Liver (tissue), 3 donors: ENCODE results near the gene ME1.
"Not testable (repeated sequence)": the region's sequence is repeated elsewhere in the genome, so short reads cannot be mapped to it uniquely, and the experiment has no call there.

ENCODE experiments used
- ATF3 ChIP-seq: IDR thresholded peaks from 2 replicates; pipeline ENCODE4 v1.6.1; 2016; ENCODE audit warnings: antibody characterized with exemption
- CTCF ChIP-seq: fragments of 150-350 bp; IDR thresholded peaks from 2 replicates; pipeline ENCODE4 v1.5.1; 2017; ENCODE audit warnings: improper control_type of control experiment, low read depth, low read length; ENCODE audit not compliant: missing input control
- FOXA1 ChIP-seq: IDR thresholded peaks from 2 replicates; pipeline ENCODE4 v1.6.1; 2016; ENCODE audit warnings: antibody characterized with exemption
- GABPA ChIP-seq, 2 donors: IDR thresholded peaks in 1 of 2; conservative IDR thresholded peaks in 1 of 2; 2 replicates each; pipeline ENCODE4 v1.6.1; 2016; ENCODE audit warnings: antibody characterized with exemption in 2 of 2, mild to moderate bottlenecking in 1 of 2, moderate library complexity in 1 of 2
- JUND ChIP-seq, 2 donors: IDR thresholded peaks; 2 replicates each; pipeline ENCODE4 v1.6.1; 2016; ENCODE audit warnings: antibody characterized with exemption in 2 of 2
- NR2F2 ChIP-seq: IDR thresholded peaks from 2 replicates; pipeline ENCODE4 v1.6.1; 2016; ENCODE audit warnings: antibody characterized with exemption
- RAD21 ChIP-seq, 2 donors: IDR thresholded peaks; 2 replicates each; pipeline ENCODE4 v1.6.1; 2016; ENCODE audit warnings: antibody characterized with exemption in 2 of 2, mild to moderate bottlenecking in 2 of 2
- REST ChIP-seq: IDR thresholded peaks from 2 replicates; pipeline ENCODE4 v1.6.1; 2016; ENCODE audit warnings: antibody characterized with exemption, mild to moderate bottlenecking
- RXRA ChIP-seq, 2 donors: IDR thresholded peaks; 2 replicates each; pipeline ENCODE4 v1.6.1; 2017 to 2018; ENCODE audit warnings: antibody characterized with exemption in 2 of 2, mild to moderate bottlenecking in 1 of 2
- TAF1 ChIP-seq: conservative IDR thresholded peaks from 2 replicates; pipeline ENCODE4 v1.6.1; 2016; ENCODE audit warnings: antibody characterized with exemption, mild to moderate bottlenecking
- YY1 ChIP-seq: IDR thresholded peaks from 2 replicates; pipeline ENCODE4 v1.6.1; 2016; ENCODE audit warnings: antibody characterized with exemption, mild to moderate bottlenecking
- donor health status: healthy.
- donor health status: healthy.

- not testable (repeated sequence) for TF ChIP-seq ATF3; CTCF; NR2F2; TAF1; REST; GABPA (IDR thresholded peaks at IDR 0.05 in 1 of 2, conservative IDR thresholded peaks at IDR 0.05 in 1 of 2); RAD21 (IDR thresholded peaks at IDR 0.05); FOXA1; JUND (IDR thresholded peaks at IDR 0.05); YY1; RXRA (IDR thresholded peaks at IDR 0.05)
Measured at GRCh38 chr6:83256719-83257118, 174.1 kb downstream of the ME1 start.
